ENCODE results near the gene WDR49.

WDR49 gene

GRCh38 chr3:167650459-167650858 lies 3.3 kb downstream of the WDR49 start (continued):
- no peak for TF ChIP-seq ZSCAN4 (tag by site-specific recombination; IDR thresholded peaks at IDR 0.05)
- no peak for TF ChIP-seq ZNF280C (tag by site-specific recombination; IDR thresholded peaks at IDR 0.05)
- TF ChIP-seq ZNF223 (tag by site-specific recombination; IDR thresholded peaks at IDR 0.05), result no peak
- TF ChIP-seq ZNF629 (tag by site-specific recombination; IDR thresholded peaks at IDR 0.05), result no peak

- Histone ChIP-seq H3K4me1 (ENCODE audit: control insufficient read depth, insufficient read depth, low read length) (no peaks in the 10 kb centered on the region), H3K36me3 (ENCODE audit: control insufficient read depth in 2 of 2, insufficient read depth in 1 of 2, low read length in 2 of 2) (no peaks in the 10 kb centered on the region), H3K4me3 (ENCODE audit: low read depth, low read length) (no peak overlapping the region), H3K27ac (ENCODE audit: extremely low read depth, low read depth, low read length) (no peak overlapping the region), H3K9me3 (ENCODE audit: control insufficient read depth, insufficient read depth, low read depth, low read length) (no peaks in the 10 kb centered on the region)
- ChIA-PET POLR2A (no interaction called here), CTCF (no interaction called here)
- TF ChIP-seq ZNF626 (tag by site-specific recombination; IDR thresholded peaks at IDR 0.05) (no peak), ZNF280C (tag by site-specific recombination; IDR thresholded peaks at IDR 0.05) (no peak), SP3 (tag by site-specific recombination; IDR thresholded peaks at IDR 0.05) (no peak), ZNF16 (tag by site-specific recombination; IDR thresholded peaks at IDR 0.05; ENCODE audit: low read depth) (no peak), ZFHX2 (tag by site-specific recombination; conservative IDR thresholded peaks at IDR 0.05) (no peak), SCRT2 (tag by site-specific recombination; IDR thresholded peaks at IDR 0.05) (no peak), ZNF548 (tag by site-specific recombination; IDR thresholded peaks at IDR 0.05) (no peak), ZFP41 (tag by site-specific recombination; IDR thresholded peaks at IDR 0.05; ENCODE audit: borderline replicate concordance) (no peak), ZXDB (tag by site-specific recombination; IDR thresholded peaks at IDR 0.05) (no peak), ZNF621 (tag by site-specific recombination; IDR thresholded peaks at IDR 0.05) (no peak), ZNF175 (tag by site-specific recombination; IDR thresholded peaks at IDR 0.05) (no peak), PBX3 (CRISPR knock-in tag; IDR thresholded peaks at IDR 0.05) (no peak), OVOL3 (tag by site-specific recombination; IDR thresholded peaks at IDR 0.05) (no peak), ZNF843 (tag by site-specific recombination; IDR thresholded peaks at IDR 0.05) (no peak), ZNF433 (tag by site-specific recombination; IDR thresholded peaks at IDR 0.05; ENCODE audit: low read depth) (no peak), ZNF837 (tag by site-specific recombination; IDR thresholded peaks at IDR 0.05) (no peak)
These were observed 4.0 kb downstream of the WDR49 start for GRCh38 chr3:167649746-167650145.

- TF ChIP-seq ZNF639 (tag by site-specific recombination; IDR thresholded peaks at IDR 0.05), result no peak
- TF ChIP-seq ZNF184 (tag by site-specific recombination; IDR thresholded peaks at IDR 0.05), result peak; percentile 99
- ChIA-PET CTCF (no interaction called here), POLR2A (no interaction called here)
- no peak overlapping the region for H3K27ac ChIP-seq (ENCODE audit: extremely low read depth, low read depth, low read length)
- H3K9me3 ChIP-seq (ENCODE audit: control insufficient read depth, insufficient read depth, low read depth, low read length), result no peaks in the 10 kb centered on the region
- no peaks in the 10 kb centered on the region for H3K36me3 ChIP-seq (ENCODE audit: control insufficient read depth in 2 of 2, insufficient read depth in 1 of 2, low read length in 2 of 2)
- no peaks in the 10 kb centered on the region for H3K4me1 ChIP-seq (ENCODE audit: control insufficient read depth, insufficient read depth, low read length)
- no peak overlapping the region for H3K4me3 ChIP-seq (ENCODE audit: low read depth, low read length)
These were observed 9.1 kb downstream of the WDR49 start for GRCh38 chr3:167644611-167645010.

Data from HEK293 (cell line).